HG03460 (cell line): ENCODE data around the gene GRN.

ENCODE experiments used
- ATAC-seq: cut with Tn5 transposase; IDR thresholded peaks from one replicate; pipeline ENCODE4 v1.9.1; 2021; ENCODE audit not compliant: unreplicated experiment

Gene GRN

DNA sequence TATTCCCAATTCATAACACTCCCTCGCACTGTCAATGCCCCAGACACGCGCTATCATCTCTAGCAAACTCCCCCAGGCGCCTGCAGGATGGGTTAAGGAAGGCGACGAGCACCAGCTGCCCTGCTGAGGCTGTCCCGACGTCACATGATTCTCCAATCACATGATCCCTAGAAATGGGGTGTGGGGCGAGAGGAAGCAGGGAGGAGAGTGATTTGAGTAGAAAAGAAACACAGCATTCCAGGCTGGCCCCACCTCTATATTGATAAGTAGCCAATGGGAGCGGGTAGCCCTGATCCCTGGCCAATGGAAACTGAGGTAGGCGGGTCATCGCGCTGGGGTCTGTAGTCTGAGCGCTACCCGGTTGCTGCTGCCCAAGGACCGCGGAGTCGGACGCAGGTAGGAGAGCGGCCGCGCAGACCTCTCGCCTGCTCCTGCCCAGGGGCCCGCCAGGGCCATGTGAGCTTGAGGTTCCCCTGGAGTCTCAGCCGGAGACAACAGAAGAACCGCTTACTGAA, at the start of gene GRN:
Gene GRN (plus strand): TSS at position 364 of the 515 bp plus-strand sequence. CDS start 3,863 bp downstream, outside the sequence.
- ATAC-seq = peak; percentile 53

DNA sequence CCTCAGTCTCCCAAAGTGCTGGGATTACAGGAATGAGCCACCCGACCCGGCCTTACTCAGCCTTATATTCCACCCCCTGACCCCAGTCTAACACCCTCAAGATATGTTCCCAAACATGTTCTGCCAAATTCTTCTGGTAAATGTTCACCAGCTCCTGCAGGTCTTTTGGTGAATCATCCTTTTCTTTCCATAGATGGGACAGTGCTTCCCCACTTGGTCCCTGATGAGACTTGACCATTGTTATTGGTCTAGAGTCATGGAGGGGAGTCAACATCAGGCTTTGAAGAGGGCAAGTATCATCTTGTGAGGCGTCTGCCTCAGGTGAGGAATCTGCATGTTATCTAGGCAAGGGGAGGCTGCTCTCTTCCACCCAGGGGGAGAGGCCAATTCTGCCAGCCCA, 47.1 kb upstream of the GRN start:
- no peak for ATAC-seq

DNA sequence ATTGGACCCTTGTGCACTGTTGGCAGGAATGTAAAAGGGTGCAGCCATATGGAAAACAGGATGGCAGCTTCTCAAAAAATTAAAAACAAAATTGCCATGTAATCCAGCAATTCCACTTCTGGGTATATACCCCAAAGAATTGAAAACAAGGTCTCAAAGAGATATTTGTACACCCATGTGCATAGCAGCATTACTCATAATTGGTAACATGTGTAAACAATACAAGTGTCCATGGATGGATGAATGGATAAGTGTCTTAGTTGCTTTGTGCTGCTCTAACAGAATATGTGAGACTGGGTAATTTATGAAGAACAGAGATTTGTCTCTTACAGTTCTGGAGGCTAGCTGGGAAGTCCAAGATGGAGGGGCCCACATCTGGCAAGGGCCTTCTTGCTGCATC, 40.5 kb upstream of the GRN start:
- ATAC-seq = no peak

DNA sequence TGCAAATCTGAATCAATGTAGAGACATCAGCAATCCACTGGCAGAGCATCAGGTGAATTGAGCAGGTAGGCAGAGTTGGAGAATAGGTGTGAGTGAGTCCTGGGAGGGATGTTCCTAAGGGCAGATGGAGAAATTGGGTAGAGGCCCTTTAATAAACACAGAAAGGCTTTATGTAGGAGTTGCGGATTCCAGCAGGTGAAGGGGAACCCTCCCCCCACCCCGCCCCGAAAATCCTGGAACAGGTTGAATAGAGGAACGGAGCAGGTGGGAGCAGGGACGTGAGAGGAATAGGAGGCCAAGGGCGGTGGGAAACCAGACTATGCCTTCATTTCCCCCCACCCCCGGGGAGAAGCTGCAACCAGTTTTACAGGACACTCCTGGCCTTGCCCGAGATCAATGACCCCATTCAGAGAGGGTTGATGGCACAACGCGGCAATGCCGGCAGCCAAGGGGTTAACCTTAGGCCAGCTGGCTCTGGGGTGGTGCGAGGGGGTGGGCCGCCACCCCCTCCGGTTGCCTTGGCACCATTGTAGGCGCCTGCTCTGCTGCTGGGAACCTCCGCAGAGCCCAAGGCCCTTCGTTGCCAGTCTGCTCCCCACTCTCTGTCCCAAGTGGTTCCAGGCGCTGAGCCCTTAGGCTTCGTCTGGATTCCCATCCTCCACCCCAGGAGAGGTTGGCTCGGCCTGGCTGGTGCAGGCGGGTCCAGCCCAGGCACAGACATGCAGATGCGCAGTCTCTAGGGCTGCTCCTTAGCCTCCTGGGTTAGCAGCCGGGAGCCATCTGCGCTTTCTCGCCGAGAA, 37.5 kb upstream of the GRN start:
- no peak for ATAC-seq

DNA sequence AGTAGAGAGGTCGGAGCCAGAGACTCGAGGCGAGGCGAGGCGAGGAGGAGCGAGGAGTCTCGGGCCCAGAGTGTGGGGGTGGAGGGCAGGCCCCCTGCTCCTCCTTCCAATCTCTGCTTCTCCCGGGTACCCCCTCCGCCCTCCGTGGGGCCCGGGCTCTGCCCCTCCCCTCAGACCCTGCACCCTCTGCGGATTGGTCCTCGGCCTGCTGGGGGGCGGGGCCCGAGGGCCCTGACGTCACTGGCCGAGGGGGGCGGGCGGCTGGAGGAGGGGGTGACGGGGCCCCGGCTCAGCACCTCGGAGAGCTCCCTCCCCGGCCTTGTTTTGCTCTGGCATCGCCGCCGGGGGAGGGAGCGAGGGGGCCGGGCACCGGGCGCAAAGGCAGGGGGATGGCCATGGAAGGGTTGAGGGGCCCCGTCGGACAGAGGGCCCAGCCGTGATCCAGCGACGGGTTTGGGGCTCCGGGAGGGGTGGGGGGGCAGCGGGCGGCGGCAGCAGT, 36.7 kb upstream of the GRN start, which contains the start of gene RUNDC3A:
Gene RUNDC3A (plus strand): TSS at position 282 of the 499 bp plus-strand sequence. CDS start 232 bp downstream, outside the sequence.
- ATAC-seq = no peak

DNA sequence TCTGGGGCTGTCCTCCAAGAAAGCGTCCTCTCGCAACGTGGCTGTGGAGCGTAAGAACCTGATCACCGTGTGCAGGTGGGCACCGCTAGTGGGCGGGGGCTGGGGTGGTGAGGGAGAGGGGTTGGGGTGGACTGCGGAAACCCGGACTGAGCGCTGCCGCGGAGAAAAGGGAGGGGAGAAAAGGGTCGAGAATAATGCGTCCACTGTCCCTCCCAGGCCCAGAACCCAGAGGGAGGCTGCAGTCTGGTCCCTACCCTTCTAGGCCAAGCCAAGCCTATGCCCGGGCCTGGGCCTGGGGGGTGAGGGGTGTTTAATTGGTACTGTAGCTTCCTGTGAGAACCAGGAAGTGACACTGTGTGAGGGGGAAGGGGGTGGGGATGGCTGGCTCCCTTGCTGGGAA, 36.2 kb upstream of the GRN start:
- ATAC-seq = no peak

DNA sequence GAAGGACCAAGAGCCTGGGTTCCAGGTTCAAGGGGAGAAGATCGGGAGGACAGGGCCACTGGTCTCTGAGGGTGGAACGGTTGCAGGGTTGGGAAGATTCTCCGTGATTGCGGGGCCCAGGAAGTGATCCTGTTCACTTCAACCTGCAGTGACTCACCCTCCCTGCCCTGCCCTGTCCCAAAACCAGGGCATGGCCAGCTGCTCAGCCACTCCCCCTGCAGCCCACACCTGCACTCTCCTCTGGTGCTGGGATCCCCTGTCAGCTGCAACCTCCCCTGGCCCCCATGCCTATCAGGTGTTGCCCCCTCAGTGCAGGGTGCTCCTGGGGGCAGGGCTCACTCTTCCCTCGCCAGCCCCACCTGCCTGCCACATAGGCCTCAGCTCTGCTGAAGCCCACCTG, 35.6 kb upstream of the GRN start:
- no peak for ATAC-seq

DNA sequence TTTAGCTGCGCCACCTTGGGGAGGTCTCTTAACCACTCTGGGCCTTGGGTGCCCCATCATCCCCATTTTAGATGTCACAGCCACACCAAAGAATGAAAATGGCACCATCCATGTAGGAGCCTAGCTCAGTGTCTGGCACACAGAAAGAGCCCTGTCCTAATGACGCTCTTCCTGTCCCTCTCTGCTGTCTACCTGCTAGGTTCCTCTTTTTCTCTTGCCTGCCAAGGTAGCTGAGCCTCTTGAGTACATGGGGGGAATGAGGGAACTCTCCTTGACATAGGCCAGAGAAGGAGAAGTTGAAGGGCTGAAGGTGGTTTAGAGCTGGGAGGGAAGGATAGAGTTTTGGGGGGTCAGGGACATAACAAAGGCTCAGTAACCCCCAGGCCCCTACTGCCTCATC, 34.9 kb upstream of the GRN start:
- ATAC-seq = no peak

DNA sequence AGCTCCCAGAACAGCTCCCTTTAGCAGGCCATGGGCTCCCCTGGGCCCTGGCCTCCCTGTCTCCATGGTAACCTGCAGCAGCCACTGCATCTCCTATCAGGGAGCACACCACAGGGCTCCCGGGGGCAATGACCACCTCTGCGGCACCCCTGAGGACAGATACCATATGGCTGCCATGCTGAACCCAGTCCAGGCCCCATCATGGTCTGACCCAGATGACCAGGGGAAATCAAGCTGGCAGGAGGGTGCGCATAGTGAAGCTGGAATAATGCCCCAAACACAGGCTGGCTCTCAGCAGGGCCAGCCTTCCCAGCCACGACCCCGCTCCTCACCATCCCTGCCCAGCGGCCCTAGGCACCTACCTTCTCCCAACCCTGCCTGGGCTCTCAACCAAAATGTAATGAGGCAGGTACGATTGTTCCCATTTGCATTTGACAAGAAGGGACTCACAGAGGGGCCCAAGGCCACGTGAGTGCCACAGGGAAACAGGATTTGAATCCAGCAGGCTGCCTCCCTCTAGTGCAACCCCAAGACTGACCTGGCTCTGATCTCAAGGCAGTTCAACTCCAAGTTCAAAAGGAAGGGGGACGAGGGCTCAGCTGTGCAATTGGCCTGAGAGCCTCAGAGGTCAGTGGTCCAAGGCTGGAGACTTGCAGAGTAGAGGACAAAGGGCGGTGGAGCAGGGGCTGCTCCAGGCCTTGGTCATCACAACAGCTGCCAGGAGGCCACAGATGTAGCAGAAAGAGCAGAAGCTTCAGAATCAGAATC, 34.3 kb upstream of the GRN start:
- ATAC-seq = no peak

DNA sequence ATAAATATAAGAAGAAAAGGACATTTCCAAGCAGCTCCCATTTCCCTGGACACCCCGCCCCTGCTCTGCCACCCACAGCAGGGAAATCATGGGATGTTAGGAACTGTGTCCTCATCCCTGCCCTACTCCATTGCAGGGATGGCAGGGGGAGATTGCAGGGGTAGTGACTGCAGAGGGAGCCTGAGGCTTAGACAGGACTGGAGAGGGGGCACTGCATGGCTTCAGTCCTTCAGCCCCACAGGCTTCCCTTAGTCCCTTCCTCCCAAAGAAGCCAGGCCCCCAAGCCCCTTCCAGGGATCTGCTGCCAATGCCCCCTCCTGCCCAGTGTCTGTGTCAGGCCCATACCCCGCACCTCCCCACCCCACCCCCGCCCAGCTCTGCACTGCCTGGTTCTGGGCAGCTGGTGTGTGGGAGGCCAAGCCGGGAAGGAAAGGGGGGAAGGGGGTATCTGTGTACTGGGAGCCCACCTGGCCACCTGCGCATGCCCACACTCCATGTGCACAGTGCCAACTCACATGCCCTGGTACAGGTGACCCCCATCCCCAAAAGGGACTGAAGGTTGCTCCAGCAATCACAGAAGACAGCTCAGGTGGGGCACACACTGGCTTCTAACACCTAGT, 33.4 kb upstream of the GRN start:
- ATAC-seq = no peak

DNA sequence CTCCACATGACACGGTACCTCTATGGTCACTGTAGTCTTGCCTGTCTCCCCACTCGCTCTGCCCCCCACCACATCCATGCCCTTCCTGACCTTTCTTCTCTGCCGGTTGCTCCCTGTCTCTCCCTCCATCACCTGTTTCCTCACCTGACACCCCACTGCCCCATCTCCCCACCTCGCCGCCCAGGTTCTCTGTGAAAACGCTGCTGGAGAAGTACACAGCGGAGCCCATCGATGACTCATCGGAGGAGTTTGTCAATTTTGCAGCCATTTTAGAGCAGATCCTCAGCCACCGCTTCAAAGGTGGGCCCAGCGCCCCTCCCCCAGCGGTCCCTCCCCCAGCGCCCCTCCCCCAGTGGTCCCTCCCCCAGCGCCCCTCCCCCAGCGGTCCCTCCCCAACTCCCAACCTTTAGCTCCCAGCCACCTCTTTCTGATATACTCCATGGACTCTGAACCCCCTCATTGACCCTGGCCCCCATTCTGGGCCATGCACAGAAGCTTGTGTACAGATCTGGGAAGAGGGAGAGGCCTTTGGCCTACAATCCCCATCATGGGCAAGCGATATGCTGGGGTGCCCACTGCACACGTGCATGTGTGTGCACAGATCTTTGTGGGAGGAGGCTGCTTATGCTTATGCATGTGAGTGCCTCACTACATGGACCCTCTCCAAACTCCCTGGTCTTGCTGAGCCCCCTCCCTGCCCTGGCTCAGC, 32.6 kb upstream of the GRN start:
- ATAC-seq = no peak

DNA sequence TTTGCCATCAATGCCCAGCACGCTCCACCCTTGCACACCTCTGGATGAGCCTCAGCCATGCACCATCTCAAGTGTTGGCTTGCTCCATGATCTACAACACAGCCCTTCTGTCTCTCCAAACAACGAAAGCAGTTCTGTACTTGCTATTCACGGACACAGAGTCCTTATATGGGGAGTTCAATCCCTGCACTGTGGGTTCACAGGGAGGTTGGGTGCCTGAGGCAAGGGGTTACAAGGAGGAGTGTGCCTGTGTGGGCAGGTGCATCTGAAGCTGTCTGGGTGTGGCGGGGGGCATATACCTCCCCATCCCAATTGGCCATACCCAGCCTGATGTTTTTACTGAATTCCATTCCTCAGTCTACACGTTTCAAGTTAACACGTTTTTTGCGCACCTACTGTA, 31.1 kb upstream of the GRN start:
- ATAC-seq = no peak

DNA sequence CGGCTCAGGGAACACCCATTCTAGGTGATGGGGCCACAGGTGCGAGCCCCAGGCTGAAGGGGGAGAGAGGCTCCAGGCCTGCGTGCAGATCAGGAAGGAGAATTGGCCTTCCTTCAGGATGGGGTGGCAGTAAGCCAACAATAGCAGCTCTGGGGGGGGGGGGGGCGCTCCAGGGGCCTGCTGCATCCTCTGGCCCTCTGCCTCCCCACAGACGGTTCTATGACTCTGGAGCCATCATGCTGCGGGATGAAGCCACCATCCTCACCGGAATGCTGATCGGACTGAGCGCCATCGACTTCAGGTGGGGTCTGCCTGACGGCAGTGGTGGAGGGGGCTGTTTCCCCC, 30.6 kb upstream of the GRN start:
- ATAC-seq = no peak

DNA sequence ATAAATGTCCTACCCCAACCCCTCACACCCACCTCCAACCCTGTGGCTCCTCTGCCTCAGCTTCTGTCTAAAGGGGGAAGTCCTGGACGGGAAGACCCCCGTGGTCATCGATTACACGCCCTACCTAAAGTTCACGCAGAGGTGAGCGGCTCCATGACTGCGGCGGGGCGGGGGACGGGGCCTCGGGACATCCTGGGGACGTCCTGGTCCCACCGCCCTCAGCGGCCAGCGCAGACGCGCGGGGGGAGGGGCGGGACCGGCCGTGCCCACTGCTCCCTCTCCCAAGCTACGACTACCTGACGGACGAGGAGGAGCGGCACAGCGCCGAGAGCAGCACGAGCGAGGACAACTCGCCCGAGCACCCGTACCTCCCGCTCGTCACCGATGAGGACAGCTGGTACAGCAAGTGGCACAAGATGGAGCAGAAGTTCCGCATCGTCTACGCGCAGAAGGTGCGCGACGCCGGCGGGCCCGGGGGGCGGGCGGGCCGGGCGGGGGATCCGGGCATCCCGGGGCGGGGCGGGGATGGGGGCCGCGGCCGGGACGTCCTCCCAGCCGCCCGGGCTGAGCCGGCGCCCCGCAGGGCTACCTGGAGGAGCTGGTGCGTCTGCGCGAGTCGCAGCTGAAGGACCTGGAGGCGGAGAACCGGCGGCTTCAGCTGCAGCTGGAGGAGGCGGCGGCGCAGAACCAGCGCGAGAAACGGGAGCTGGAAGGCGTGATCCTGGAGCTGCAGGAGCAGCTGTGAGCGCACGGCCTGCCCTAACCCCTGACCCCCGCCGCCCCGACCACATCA, 30.0 kb upstream of the GRN start:
- ATAC-seq = no peak

DNA sequence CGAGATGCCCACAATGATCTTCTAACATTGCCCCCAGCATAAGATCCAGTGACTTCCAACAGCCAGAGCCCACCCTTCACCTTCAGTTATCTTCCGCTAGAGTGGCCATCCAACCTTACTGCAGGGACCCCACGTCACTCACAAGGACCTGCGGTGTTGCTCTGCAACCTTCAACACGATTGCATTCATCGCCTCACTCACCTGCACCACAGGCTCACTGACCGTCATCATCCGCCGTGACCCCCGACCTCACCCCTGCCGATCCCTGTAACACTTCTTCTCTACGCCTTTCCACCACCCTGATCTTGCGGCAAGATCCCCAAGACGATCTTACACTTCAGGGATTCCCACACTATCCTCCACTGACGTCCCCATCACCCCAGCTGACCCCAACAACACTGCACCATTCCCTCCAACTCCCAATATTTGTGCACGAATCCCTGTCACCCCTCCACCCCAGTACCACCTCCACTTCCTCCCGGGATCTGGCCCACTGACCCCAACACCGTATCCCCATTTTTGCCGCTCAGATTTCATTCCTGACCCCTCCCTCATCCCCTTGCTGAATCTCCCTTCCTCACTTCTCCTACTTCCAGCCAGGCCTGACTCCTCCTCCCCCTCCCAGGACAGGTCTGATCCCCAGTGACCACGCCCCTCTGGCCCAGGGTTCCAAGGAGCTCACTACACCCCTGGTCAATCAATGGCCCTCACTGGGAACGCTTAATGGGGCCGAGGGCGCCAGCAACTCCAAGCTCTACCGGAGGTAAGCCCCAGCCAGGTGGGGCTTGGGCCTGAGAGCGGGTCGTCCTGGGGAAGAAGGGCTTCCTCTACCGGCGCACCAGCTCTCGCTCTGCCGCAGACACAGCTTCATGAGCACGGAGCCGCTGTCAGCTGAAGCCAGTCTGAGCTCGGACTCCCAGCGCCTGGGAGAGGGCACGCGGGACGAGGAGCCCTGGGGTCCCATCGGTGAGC, 29.1 kb upstream of the GRN start:
- no peak for ATAC-seq

DNA sequence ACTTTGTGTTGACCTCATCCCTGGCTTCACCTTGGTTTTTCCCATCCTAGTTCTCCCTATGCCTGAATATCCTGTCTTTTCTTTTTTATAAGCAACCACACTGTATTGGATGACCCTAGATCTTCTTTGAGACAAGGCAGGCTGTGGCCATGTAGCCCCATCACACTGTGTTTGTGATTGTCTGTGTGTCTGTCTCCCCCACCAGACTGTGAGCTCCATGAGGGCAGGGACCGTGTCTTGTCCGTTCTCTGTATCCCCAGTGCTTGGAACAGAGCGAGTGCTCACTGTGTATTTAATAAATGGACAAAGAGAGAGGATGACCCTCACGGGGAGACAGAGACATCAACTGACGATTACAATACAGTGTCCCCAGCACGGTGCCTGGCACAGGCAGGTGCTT, 27.6 kb upstream of the GRN start:
- no peak for ATAC-seq

DNA sequence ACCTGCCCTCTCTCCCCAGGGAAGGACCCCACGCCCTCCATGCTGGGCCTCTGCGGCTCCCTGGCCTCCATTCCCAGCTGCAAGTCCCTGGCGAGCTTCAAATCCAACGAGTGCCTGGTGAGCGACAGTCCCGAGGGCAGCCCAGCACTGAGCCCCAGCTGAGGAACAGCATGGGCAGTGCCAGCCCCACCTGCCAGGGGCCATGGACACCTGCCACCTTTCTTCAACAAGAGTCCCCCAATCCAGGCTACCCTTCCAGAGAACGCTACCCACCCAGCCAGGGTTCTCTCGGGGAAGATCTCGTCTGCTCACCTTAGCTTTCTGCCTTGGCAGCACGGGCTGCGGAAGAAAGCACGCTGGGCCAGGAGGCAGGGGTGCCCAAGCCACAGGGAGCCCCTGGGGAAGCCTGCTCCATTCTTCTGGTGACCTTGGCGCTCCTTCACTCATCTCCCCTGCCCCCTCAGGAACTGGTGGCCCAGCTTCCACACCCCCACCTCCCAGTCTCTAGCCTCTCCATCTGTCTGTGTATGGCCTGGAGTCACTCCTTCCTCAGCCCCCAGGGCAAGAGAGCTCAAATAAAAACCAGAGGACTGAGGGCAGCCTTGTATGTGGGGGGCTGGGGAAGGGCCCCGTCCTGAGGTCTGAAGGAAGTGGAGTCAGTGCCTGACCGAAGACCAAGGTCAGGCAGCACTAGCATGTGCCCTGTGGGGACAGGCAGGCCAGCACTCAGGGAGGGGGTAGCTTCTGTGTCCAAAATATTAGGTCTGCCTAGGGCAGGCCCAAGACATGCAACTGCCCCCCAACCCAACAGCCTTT, 26.8 kb upstream of the GRN start:
- no peak for ATAC-seq

DNA sequence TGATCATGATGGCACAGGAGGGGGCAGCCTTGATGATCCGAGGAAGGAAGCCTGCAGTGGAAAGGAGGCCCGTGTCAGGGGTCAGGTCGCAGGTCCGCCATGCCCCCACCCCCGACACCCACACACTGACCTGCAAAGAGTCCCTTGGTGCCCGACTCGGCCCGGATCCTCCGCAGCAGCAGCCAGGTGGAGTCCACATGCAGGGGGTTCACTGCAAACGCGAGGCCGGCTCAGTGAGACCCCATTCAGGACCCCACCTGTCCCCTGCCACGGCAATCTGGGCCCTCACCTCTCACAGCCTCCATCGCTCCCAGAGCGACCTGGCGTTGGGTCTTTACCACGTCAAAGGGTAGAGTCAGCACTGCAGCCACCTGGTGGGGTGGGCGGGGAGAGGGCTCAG, 25.0 kb upstream of the GRN start:
- ATAC-seq = no peak
